GM19468 (cell line): Measurements from ENCODE around the gene IVL.

Experiments
- ATAC-seq: cut with Tn5 transposase; IDR thresholded peaks from one replicate; pipeline ENCODE4 v1.9.1; 2021; ENCODE audit warnings: mild to moderate bottlenecking, moderate library complexity, moderate number of reproducible peaks; ENCODE audit not compliant: unreplicated experiment; ENCODE audit errors: extremely low read depth

The IVL gene, protein sequence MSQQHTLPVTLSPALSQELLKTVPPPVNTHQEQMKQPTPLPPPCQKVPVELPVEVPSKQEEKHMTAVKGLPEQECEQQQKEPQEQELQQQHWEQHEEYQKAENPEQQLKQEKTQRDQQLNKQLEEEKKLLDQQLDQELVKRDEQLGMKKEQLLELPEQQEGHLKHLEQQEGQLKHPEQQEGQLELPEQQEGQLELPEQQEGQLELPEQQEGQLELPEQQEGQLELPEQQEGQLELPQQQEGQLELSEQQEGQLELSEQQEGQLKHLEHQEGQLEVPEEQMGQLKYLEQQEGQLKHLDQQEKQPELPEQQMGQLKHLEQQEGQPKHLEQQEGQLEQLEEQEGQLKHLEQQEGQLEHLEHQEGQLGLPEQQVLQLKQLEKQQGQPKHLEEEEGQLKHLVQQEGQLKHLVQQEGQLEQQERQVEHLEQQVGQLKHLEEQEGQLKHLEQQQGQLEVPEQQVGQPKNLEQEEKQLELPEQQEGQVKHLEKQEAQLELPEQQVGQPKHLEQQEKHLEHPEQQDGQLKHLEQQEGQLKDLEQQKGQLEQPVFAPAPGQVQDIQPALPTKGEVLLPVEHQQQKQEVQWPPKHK

DNA sequence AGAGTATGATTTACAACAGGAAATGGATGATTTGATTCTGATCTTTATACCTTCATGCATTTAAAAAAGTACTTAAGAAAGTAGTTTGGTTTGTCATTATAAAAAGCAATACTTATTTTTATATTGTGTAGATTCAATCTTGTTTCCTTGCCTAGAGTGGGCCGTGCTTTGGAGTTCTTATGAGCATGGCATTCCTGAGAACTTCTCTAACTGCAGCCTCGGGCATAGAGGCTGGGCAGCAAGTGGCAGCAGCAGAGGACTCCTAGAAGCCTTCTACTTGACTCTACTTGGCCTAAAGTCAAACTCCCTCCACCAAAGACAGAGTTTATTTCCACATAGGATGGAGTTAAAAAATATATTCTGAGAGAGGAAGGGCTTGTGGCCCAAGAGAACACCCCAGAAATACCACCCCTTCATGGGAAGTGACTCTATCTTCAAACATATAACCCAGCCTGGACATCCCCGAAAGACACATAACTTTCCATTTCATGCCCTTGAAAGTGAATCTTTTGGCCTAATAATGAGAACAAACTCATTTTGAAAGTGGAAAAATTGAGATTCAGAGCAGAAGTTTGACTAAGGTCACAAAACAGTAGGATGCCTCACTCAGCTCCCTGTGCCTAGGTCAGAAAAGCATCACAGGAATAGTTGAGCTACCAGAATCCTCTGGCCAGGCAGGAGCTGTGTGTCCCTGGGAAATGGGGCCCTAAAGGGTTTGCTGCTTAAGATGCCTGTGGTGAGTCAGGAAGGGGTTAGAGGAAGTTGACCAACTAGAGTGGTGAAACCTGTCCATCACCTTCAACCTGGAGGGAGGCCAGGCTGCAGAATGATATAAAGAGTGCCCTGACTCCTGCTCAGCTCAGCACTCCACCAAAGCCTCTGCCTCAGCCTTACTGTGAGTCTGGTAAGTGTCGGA, at the start of gene IVL:
Gene IVL, plus strand, starts transcription at position 861 of the 916 bp plus-strand sequence. CDS start 1,252 bp downstream, outside the sequence.
- no peak for ATAC-seq

GRCh38 chr1:152859696-152860095, 48.6 kb upstream of the IVL start, which contains the start of gene LCE7A:
Gene LCE7A (plus strand): TSS chr1:152859996. CDS start chr1:152860698, 702 bp downstream.
- no peak for ATAC-seq

- no peak for ATAC-seq
Observed at GRCh38 chr1:152860129-152860528, 48.2 kb upstream of the IVL start.

GRCh38 chr1:152861374-152861773, 47.0 kb upstream of the IVL start:
- no peak for ATAC-seq

- no peak for ATAC-seq
Observed at GRCh38 chr1:152864443-152864842, 43.9 kb upstream of the IVL start.

GRCh38 chr1:152866321-152866720, 42.0 kb upstream of the IVL start:
- ATAC-seq = no peak

DNA sequence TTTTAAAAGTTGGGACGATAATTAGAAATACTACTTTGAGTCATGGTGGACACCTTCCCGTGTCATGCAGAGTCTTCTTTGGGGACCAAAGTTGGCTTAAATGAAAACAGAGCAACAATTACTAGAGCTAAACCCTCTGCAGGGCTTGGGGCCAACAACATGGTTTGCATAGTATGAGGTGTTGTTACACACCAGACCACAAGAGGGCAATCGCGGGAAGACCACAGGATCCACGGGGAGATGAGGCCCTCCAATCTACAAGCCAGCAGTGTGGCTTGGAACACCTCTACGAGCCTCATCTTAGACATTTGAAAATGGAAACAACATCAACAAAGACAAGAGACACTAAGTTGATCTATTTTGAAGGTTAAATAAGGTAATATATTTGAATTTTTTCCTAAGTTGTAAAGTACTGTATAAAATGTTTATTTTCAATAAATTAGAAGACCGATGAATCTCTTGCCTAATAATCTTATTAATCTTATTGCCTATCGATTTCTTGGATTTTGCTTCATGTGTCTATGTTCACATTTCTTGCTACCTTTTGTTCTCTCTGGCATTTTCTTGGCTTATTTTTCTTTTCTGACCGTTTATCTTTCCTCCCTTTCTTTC, 38.4 kb upstream of the IVL start:
- ATAC-seq = no peak

DNA sequence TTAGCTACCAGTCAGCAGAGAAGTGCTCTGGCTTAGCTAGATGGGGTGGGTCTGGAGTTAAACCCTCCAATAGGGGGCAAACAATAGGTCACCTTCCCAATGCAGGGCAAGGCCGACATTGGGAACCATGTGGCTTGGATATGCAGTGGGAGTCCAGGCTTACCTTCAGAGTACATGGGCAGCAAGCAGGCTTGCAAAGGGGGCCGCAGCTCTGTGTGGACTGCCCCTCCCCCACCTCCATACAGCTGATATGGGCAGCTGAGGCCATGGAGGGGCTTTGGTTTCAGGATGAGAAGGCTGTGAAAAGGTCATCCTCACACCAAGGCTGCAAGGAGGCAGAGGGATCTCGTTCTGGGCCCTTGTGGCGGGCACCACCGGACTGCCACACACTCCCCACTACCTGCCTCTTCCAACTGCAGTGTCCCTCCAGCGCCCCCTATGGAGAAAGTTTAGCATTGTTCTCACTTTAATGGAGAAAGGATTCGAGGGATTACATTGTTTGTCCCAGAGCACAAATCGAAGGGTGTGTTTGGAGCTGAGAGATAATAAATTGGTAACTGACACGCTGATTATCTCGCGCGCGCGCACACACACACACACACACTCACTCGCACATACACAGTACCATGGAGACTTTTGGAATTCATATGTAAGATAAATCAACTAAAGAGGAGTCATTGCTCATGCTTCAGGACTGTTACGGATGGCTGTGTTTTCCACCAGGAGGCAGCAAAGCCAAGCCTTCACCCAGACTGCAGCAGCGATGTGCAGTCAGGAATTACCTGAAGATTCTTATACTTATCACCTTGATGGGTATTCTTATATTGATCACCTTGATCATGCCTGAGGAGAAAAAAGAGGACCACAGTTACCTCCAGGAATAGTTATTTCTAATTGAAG, 37.3 kb upstream of the IVL start:
- ATAC-seq = no peak

DNA sequence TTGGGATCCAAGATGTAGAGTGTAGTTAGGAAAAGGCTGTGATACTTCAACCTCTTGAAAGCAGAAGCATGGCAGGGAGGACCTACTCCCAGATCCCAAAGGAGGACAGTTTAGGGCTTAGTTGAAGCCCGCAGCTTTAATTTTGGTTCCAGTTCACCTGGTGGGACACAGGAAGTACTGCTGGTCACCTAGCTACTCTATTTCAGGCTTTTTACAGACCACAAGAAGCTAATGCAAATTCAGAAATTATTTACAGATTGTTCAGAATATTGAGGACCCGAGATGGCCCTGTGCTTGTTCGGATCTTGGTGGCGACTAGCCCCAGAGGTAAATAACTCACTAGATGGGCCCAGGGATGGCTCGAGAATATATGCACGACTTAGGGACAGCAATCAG, 36.6 kb upstream of the IVL start:
- ATAC-seq = no peak

- ATAC-seq = no peak
Observed at GRCh38 chr1:152873495-152873894, 34.9 kb upstream of the IVL start.

- ATAC-seq = no peak
Observed at GRCh38 chr1:152876827-152877226, 31.5 kb upstream of the IVL start.

DNA sequence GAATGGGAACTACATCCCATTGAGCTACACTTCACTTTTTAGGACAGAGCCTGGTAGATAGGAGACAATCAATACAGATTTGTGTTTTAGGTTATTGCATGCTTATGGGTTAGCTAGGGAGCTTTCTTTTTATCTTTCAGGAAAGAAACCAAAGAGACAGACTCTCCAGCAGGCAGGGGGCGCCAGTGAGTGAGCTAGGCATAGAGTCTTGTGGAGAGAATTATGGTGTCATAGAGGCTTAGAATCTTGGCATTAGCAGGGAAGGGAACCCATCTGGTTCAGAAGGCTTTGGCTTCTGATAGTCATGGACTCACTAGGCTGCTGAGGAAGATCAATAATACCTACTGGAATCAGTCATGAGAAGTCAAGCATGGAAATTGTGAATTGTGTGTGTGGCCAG, 30.3 kb upstream of the IVL start, which contains the start of gene SMCP:
Gene SMCP, plus strand, starts transcription at position 281 of the 400 bp plus-strand sequence. CDS start 6,101 bp downstream, outside the sequence.
- no peak for ATAC-seq

DNA sequence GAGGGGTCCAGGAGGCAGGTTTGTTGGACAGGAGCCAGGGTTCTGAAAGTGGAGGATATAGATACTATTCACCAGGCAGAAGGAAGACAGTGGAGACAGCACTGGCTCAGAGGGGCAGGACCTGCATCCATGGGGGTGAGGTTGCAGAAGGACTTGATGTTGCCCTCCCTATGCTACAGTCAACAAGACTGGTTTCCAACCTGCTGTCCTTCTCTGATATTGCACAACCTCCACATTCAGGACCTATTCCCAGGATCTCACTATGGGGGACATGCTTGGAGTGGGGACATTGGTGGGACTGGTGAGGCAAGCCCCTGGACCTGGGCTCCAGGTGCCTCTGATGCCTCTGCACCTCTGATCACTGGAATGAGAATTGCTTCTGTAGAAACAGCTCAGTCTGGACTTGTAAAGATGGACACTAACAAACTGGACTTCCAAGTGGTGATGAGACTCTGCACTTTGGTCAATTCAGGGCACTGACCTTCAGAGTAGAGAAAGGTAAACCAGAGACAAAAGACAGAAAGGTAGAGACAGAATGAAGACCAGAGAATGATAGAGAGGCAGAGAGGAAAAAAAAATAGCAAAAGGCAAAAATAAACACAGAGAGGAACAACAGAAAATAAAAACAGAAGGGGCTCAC, 28.7 kb upstream of the IVL start:
- ATAC-seq = no peak

- no peak for ATAC-seq
Observed at GRCh38 chr1:152880316-152880715, 28.0 kb upstream of the IVL start.

GRCh38 chr1:152880907-152881306, 27.4 kb upstream of the IVL start:
- ATAC-seq = no peak

DNA sequence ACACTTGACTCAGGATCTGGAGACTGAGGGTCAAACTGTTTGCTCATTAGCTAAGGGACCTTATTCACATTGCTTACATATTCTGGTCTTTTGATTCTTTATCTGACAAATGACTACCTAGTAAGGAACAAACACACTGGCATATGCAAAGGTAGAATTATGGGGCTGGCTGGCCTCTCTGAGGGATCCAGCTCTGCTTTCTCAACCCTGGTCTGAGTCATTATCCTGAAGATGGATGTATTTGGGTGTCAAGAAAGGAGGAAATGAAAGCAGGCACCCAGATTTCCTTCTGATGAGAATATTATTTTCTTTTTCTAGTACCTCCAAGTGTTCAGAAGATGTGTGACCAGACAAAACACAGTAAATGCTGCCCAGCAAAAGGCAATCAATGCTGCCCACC, 24.3 kb upstream of the IVL start:
- no peak for ATAC-seq

DNA sequence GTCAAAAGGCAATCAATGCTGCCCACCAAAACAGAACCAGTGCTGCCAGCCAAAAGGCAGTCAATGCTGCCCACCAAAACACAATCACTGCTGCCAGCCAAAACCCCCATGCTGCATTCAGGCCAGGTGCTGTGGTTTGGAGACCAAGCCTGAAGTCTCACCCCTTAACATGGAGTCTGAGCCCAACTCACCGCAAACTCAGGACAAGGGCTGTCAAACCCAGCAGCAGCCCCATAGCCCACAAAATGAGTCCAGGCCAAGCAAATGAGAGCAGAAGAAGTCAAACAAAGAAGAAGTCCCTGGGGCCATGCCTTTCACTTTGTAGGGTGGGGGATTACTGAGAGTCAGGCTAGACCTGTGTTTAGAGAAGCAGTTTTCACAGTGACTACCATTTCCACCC, 23.8 kb upstream of the IVL start:
- ATAC-seq = no peak

GRCh38 chr1:152884966-152885624, 23.3 kb upstream of the IVL start:
- no peak for ATAC-seq
